Thoracic aorta (tissue), 2 donors: ENCODE measurements around the gene CD79A. TPM values are rescaled to one million over a fixed set of nuclear protein-coding genes. Genes with fewer than 3 reads are reported as not detected.
"Not testable (repeated sequence)": the region's sequence is repeated elsewhere in the genome, so short reads cannot be mapped to it uniquely, and the experiment has no call there.

Source experiments
- ATAC-seq: fragments of 150-250 bp; one replicate; pipeline ENCODE4 v1.8.0; 2017; ENCODE audit warnings: low read depth; ENCODE audit not compliant: insufficient number of reproducible peaks, low FRiP score
- DNase-seq: peaks from one replicate; pipeline ENCODE4 v3.0.0-alpha.2; 2020; ENCODE audit warnings: low spot score
- H3K27ac ChIP-seq, 2 donors: fragments of 200-600 bp; sonication (generic); 1 replicate in 1 of 2; 2 replicates in 1 of 2; pipeline ENCODE4 v1.5.1; 2016; ENCODE audit warnings: mild to moderate bottlenecking in 2 of 2, moderate library complexity in 2 of 2
- H3K27me3 ChIP-seq: fragments of 200-600 bp; sonication (generic); replicated peaks from 2 replicates; pipeline ENCODE4 v1.6.0; 2016; ENCODE audit warnings: mild to moderate bottlenecking; ENCODE audit not compliant: insufficient read depth
- H3K36me3 ChIP-seq: fragments of 200-600 bp; sonication (generic); one replicate; pipeline ENCODE4 v1.5.1; 2016
- H3K4me1 ChIP-seq, 2 donors: fragments of 200-600 bp; sonication (generic); 1 replicate in 1 of 2; 2 replicates in 1 of 2; pipeline versions ENCODE4 v1.5.1 to v1.6.0; 2016; ENCODE audit warnings: low read depth in 2 of 2, mild to moderate bottlenecking in 1 of 2; ENCODE audit not compliant: control insufficient read depth in 1 of 2
- H3K4me3 ChIP-seq: fragments of 200-600 bp; sonication (generic); 2 replicates; pipeline ENCODE4 v1.5.1; 2016; ENCODE audit warnings: mild to moderate bottlenecking
- H3K9me3 ChIP-seq: fragments of 200-600 bp; sonication (generic); 2 replicates; pipeline ENCODE4 v1.5.1; 2016
- total RNA-seq, 2 donors: library from RNA; depleted of rRNA; stranded (reverse); fragments of >200 nt; gene quantifications; one replicate each; pipeline versions ENCODE4 v1.1.0 to v1.2.3, GENCODE V29; 2016
- TF ChIP-seq, protein P1 (sequence below): fragments of 200-600 bp; sonication (generic); IDR thresholded peaks from one replicate; pipeline ENCODE4 v1.5.1; 2019; ENCODE audit warnings: antibody characterized with exemption

Gene CD79A
- total RNA-seq, 2 donors from 2014 or later, result not detected

DNA sequence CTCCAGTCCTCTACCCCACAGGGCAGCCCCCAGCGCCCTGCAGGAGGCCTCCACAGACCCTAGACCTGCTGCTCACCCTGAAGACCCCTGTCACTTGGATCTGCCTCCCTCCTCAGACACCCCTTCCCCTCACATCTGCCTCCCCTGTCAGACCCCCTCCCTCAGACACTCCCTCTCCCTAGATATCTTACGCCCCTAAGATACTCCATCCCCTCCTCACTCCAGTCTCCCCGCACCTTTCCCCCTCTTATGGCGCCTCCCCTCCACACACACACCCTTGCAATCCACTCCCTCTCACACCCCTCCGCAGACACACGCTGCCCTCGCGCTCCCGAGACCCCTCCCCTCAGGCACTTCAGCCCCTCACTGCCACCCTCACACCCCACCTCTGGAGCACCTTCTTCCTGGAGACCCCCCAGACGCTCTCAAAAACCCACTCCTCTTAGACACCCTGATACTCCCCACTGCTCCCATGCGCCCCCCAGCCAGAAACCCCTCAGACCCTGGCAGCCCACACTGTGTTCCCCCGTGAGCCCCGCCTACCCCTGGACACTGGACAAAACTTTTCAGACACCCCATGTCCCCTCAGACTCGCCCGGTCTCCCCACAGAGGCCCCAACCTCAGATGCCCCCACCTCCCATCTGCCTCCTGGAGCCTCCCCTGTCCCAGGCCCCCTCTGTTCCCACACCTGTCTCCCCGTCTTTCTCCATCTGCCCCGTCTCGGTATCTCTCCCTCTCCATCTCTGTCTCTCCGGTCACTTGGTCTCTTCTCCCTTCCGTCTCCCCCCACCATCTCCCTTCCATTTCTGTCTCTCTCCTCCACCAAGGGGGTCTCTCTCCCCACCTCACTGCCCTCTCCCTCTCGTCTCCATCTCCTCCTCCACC is 36.7 kb downstream of the CD79A start:
- no peak for DNase-seq
- Histone ChIP-seq H3K27ac (no peak overlapping the region), H3K4me3 (no peak overlapping the region), H3K9me3 (no peaks in the 10 kb centered on the region), H3K36me3 (no peaks in the 10 kb centered on the region), H3K4me1 (no peaks in the 10 kb centered on the region), H3K27me3 (peaks cover 20% of the 10 kb centered on the region)
- TF ChIP-seq, protein P1, sequence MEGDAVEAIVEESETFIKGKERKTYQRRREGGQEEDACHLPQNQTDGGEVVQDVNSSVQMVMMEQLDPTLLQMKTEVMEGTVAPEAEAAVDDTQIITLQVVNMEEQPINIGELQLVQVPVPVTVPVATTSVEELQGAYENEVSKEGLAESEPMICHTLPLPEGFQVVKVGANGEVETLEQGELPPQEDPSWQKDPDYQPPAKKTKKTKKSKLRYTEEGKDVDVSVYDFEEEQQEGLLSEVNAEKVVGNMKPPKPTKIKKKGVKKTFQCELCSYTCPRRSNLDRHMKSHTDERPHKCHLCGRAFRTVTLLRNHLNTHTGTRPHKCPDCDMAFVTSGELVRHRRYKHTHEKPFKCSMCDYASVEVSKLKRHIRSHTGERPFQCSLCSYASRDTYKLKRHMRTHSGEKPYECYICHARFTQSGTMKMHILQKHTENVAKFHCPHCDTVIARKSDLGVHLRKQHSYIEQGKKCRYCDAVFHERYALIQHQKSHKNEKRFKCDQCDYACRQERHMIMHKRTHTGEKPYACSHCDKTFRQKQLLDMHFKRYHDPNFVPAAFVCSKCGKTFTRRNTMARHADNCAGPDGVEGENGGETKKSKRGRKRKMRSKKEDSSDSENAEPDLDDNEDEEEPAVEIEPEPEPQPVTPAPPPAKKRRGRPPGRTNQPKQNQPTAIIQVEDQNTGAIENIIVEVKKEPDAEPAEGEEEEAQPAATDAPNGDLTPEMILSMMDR, result no peak
- no peak for ATAC-seq

DNA sequence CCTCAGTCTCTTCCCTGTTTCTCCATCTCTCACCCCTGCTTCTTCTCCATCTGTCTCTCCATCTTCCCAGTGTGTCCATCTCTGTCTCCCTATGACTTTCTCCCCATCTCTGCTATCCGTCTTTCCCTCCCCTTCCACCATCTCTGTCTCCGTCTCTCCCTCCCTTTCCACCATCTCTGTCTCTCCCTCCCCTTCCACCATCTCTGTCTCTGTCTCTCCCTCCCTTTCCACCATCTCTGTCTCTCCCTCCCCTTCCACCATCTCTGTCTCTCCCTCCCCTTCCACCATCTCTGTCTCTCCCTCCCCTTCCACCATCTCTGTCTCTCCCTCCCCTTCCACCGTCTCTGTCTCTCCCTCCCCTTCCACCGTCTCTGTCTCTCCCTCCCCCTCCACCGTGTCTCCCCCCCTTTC is 37.4 kb downstream of the CD79A start:
- H3K4me1 ChIP-seq, H3K36me3 ChIP-seq, ATAC-seq, DNase-seq, H3K27ac ChIP-seq, H3K4me3 ChIP-seq, H3K9me3 ChIP-seq: not testable (repeated sequence)
- H3K27me3 ChIP-seq, result peaks cover 20% of the 10 kb centered on the region

DNA sequence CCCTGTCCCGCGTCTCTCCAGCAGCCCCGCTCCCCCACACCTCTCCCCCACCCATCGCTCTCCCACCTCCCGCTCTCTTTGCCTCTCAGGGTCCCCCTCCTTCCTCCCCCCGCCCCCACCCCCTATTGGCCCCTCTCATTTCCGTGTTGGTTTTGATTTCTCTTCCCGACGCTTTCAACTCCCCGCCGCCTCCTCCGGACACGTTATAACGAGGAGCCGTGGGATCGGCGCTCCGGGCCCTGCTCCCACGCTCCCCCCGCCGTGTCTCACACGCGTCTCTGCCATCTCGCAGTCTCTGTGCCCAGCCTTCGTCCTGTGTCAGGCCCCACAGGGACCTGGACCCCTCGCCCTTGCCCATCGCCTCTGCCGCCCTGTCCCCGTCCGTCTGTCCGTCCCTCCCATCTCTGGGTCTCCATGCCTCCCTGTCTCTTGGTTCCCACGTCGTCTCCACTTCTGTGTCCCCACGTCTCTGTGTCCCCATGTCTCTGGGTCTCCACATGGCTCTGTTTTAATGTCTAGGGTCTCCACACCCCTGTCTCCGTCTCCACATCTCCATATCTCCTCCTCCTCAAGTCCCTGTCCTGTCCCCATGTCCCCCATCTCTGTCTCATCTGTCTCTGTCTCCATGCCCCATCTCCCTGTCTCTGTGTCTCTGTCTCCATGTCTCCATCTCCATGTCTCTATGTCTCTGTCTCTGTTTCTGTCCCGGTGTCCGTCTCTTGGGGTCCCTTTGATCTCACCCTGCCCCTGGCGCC is 38.1 kb downstream of the CD79A start:
- TF ChIP-seq, protein P1, result no peak
- no peak overlapping the region for H3K4me3 ChIP-seq
- H3K27me3 ChIP-seq, result peaks cover 20% of the 10 kb centered on the region

DNA sequence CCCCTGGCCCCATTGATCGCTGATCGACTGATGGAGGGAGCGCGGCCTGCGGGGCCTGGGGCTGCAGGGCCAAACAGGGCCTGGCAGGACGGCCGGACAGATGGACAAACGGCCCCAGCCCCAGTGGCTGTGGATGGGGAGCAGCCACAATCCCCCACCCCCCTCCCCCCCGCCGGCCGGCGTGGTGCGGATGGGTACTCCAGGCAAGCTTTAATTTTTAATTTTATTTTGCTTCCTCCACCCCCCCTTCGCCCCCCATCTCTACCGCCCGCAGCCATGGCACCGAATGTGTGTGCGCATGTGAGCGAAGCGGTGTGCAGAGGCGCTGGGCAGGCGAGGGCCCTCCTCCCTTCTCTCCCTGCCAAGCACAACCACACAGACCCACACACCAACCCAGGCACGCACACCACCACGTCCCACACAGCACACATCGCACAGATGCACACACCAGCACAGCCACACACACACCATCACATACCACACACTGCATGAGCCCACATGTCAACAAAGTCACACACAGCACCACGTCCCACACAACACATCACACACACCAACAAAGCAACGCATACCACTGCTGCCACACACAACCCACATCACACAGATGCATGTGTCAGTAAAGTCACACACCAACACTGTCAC is 38.8 kb downstream of the CD79A start:
- no peaks in the 10 kb centered on the region for H3K9me3 ChIP-seq
- no peak overlapping the region for H3K27ac ChIP-seq
- H3K36me3 ChIP-seq, result no peaks in the 10 kb centered on the region
- peaks cover 20% of the 10 kb centered on the region for H3K27me3 ChIP-seq
- no peak overlapping the region for H3K4me3 ChIP-seq
- DNase-seq, result no peak
- TF ChIP-seq, protein P1, result no peak
- ATAC-seq, result no peak
- no peaks in the 10 kb centered on the region for H3K4me1 ChIP-seq

More for the DNA sequence above, 38.1 kb downstream of the CD79A start:
- Histone ChIP-seq H3K9me3 (no peaks in the 10 kb centered on the region), H3K36me3 (no peaks in the 10 kb centered on the region), H3K27ac (no peak overlapping the region), H3K4me1 (no peaks in the 10 kb centered on the region)
- DNase-seq, result no peak
- ATAC-seq, result no peak

DNA sequence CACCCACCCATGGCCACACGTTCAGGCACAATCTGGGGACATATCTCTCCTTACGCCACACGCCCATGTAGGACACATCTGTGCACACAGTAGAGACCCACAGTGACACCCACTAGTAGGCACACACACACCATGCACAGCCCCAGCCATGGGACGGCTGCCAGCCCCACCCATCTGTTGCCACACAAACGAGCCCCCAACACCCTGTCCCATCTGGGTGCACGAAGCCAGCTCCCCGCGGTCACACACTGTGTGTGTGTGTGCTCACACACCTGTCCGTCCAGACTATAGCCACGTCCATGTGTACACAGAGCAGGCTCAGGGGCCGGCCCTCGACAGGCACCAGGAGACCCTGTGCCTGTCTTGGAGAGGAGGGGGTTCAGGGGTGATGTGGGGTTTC is 40.6 kb downstream of the CD79A start:
- Histone ChIP-seq H3K9me3 (no peaks in the 10 kb centered on the region), H3K27ac (no peak overlapping the region), H3K4me1 (no peaks in the 10 kb centered on the region), H3K27me3 (peaks cover 16% of the 10 kb centered on the region), H3K36me3 (no peaks in the 10 kb centered on the region), H3K4me3 (no peak overlapping the region)
- ATAC-seq (no peak), DNase-seq (no peak)
- TF ChIP-seq, protein P1, result no peak
